Measurements from ENCODE around the gene CCSER1.

The CCSER1 gene

DNA sequence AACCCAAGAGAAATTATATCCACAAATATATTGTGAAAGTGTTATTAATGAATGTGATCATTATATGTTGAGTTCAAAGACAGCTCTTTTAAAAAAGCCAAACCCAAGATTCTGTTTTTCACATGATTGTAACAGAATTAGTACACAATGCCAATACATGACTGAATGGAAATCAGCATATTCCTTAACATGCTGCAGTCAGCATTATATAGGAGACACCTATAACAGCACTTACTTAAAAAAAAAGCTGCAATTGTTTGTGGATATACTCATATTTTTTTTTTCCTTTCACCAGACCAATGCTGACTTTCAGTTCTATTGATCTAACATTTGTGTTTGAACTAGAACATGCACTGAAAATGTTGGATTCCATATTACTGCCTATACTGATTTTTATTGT, 165.2 kb downstream of the CCSER1 start:
- Histone ChIP-seq H3K9me2 (ENCODE audit: low read depth, low read length) (no peaks in the 10 kb centered on the region), H3K4me3 (ENCODE audit: low read depth, low read length, poor library complexity, severe bottlenecking) (no peak overlapping the region), H3K9ac (ENCODE audit: low read length) (no peak overlapping the region), H3K9me3 (ENCODE audit: low read length) (no peaks in the 10 kb centered on the region), H3K79me2 (ENCODE audit: insufficient read depth, low read length) (no peaks in the 10 kb centered on the region), H2AFZ (ENCODE audit: low read length) (no peak overlapping the region), H3K36me3 (ENCODE audit: insufficient read depth, low read length) (no peaks in the 10 kb centered on the region), H3K4me1 (ENCODE audit: insufficient read depth, low read length, severe bottlenecking) (no peaks in the 10 kb centered on the region), H3F3A (ENCODE audit: insufficient read depth, low read length) (no peaks in the 10 kb centered on the region), H3K4me2 (ENCODE audit: low read length) (no peak overlapping the region), H3K27me3 (ENCODE audit: insufficient read depth, low read length) (no peaks in the 10 kb centered on the region), H3K27ac (ENCODE audit: low read depth, low read length, poor library complexity, severe bottlenecking) (no peak overlapping the region), H4K20me1 (ENCODE audit: insufficient read depth, low read length) (no peaks in the 10 kb centered on the region)
- TF ChIP-seq, protein P1, sequence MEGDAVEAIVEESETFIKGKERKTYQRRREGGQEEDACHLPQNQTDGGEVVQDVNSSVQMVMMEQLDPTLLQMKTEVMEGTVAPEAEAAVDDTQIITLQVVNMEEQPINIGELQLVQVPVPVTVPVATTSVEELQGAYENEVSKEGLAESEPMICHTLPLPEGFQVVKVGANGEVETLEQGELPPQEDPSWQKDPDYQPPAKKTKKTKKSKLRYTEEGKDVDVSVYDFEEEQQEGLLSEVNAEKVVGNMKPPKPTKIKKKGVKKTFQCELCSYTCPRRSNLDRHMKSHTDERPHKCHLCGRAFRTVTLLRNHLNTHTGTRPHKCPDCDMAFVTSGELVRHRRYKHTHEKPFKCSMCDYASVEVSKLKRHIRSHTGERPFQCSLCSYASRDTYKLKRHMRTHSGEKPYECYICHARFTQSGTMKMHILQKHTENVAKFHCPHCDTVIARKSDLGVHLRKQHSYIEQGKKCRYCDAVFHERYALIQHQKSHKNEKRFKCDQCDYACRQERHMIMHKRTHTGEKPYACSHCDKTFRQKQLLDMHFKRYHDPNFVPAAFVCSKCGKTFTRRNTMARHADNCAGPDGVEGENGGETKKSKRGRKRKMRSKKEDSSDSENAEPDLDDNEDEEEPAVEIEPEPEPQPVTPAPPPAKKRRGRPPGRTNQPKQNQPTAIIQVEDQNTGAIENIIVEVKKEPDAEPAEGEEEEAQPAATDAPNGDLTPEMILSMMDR (IDR thresholded peaks at IDR 0.05; ENCODE audit: low read length), result no peak
- TF ChIP-seq EZH2 (IDR thresholded peaks at IDR 0.05; ENCODE audit: borderline replicate concordance, low read length), result no peak

DNA sequence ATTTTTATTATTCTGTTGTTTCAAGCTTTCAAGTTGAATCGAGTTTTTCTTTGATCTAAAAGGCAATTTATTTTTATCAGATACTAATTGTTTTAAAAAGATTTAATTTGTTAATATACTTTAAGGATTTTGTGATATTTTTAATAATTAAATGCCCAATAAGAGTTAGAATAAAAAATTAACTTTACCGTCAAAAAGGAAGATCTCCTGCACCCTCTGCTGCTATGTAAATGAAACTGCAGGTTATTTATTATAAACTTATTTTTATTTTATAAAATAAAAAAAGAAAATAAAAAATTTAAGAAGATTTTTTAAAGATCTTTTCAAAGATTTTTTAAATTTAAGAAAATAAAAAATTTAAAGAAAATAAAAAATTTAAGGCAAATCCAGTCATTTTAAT, 166.1 kb downstream of the CCSER1 start:
- Histone ChIP-seq H2AFZ (ENCODE audit: low read length) (no peak overlapping the region), H3K79me2 (ENCODE audit: insufficient read depth, low read length) (no peaks in the 10 kb centered on the region), H3K4me2 (ENCODE audit: low read length) (no peak overlapping the region), H3K9ac (ENCODE audit: low read length) (no peak overlapping the region), H3K9me2 (ENCODE audit: low read depth, low read length) (no peaks in the 10 kb centered on the region), H3K4me1 (ENCODE audit: insufficient read depth, low read length, severe bottlenecking) (no peaks in the 10 kb centered on the region), H3F3A (ENCODE audit: insufficient read depth, low read length) (no peaks in the 10 kb centered on the region), H3K9me3 (ENCODE audit: low read length) (no peaks in the 10 kb centered on the region), H3K27ac (ENCODE audit: low read depth, low read length, poor library complexity, severe bottlenecking) (no peak overlapping the region), H3K27me3 (ENCODE audit: insufficient read depth, low read length) (no peaks in the 10 kb centered on the region), H4K20me1 (ENCODE audit: insufficient read depth, low read length) (no peaks in the 10 kb centered on the region), H3K36me3 (ENCODE audit: insufficient read depth, low read length) (no peaks in the 10 kb centered on the region), H3K4me3 (ENCODE audit: low read depth, low read length, poor library complexity, severe bottlenecking) (no peak overlapping the region)
- no peak for TF ChIP-seq EZH2 (IDR thresholded peaks at IDR 0.05; ENCODE audit: borderline replicate concordance, low read length)
- TF ChIP-seq, protein P1 (IDR thresholded peaks at IDR 0.05; ENCODE audit: low read length), result no peak

DNA sequence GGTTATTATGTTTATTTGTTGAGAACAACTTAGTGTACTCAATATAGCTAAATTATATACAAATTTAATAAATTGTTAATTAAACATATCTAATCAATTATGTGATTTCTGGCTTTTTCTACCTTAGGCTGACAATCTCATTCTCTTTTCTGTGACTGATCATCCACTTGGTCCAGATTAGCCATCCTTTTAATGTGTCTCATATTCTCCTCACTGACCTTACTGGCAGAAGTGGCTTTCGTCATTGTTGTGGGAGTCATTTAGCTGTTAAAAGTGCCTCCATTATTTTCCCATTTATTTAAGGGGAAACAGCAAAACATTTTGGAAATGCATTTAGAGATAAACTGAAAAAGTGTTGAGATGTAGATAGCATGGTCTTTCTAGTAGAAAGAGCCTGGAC, 172.2 kb downstream of the CCSER1 start:
- H3K4me1 ChIP-seq (ENCODE audit: insufficient read depth, low read length, severe bottlenecking), result no peaks in the 10 kb centered on the region
- H3K27me3 ChIP-seq (ENCODE audit: insufficient read depth, low read length), result no peaks in the 10 kb centered on the region
- no peaks in the 10 kb centered on the region for H3K9me3 ChIP-seq (ENCODE audit: low read length)
- no peaks in the 10 kb centered on the region for H3K79me2 ChIP-seq (ENCODE audit: insufficient read depth, low read length)
- no peaks in the 10 kb centered on the region for H3K9me2 ChIP-seq (ENCODE audit: low read depth, low read length)
- H4K20me1 ChIP-seq (ENCODE audit: insufficient read depth, low read length), result no peaks in the 10 kb centered on the region
- no peak overlapping the region for H3K4me3 ChIP-seq (ENCODE audit: low read depth, low read length, poor library complexity, severe bottlenecking)
- H3K4me2 ChIP-seq (ENCODE audit: low read length), result no peak overlapping the region
- no peak overlapping the region for H2AFZ ChIP-seq (ENCODE audit: low read length)
- H3K9ac ChIP-seq (ENCODE audit: low read length), result no peak overlapping the region
- H3F3A ChIP-seq (ENCODE audit: insufficient read depth, low read length), result no peaks in the 10 kb centered on the region
- TF ChIP-seq, protein P1 (IDR thresholded peaks at IDR 0.05; ENCODE audit: low read length), result no peak
- TF ChIP-seq EZH2 (IDR thresholded peaks at IDR 0.05; ENCODE audit: borderline replicate concordance, low read length), result no peak
- H3K27ac ChIP-seq (ENCODE audit: low read depth, low read length, poor library complexity, severe bottlenecking), result no peak overlapping the region
- H3K36me3 ChIP-seq (ENCODE audit: insufficient read depth, low read length), result no peaks in the 10 kb centered on the region

Measured in OCI-LY1 (cell line).